CD4-positive, alpha-beta memory T cell (primary cell): Measurements from ENCODE around the gene SPACA7. TPM values are rescaled to one million over a fixed set of nuclear protein-coding genes. Genes with fewer than 3 reads are reported as not detected.

Experiments
- CTCF ChIA-PET: fragments of 350-600 bp; sonication (Branson Sonifier 250); formaldehyde crosslinking; loops from one replicate; lab custom pipeline; 2021; ENCODE audit warnings: inconsistent platforms; ENCODE audit not compliant: partially characterized antibody; lab: Charles Lee
- POLR2A ChIA-PET: fragments of 350-600 bp; sonication (Branson Sonifier 250); formaldehyde crosslinking; loops from one replicate; lab custom pipeline; 2021; ENCODE audit not compliant: partially characterized antibody; lab: Charles Lee
- DNase-seq, 5 donors: peaks; one replicate each; pipeline versions ENCODE4 v3.0.0 to v3.0.0-alpha.2; 2020 to 2022; ENCODE audit warnings: mixed read lengths in 1 of 5
- H3K27ac ChIP-seq: one replicate; pipeline ENCODE4 v1.7.0; 2013; ENCODE audit warnings: low read depth, low read length
- H3K27me3 ChIP-seq: 2 replicates; pipeline ENCODE4 v1.7.0; 2013; ENCODE audit warnings: mild to moderate bottlenecking, low read length, moderate library complexity; ENCODE audit not compliant: insufficient read depth
- H3K36me3 ChIP-seq: 2 replicates; pipeline ENCODE4 v1.7.0; 2013; ENCODE audit warnings: mild to moderate bottlenecking, low read length, moderate library complexity; ENCODE audit not compliant: insufficient read depth
- H3K4me1 ChIP-seq: 2 replicates; pipeline ENCODE4 v1.7.0; 2013; ENCODE audit warnings: mild to moderate bottlenecking, low read length, moderate library complexity; ENCODE audit not compliant: insufficient read depth
- H3K4me3 ChIP-seq, 2 donors: one replicate each; pipeline ENCODE4 v1.7.0; 2013; ENCODE audit warnings: low read length in 2 of 2, mild to moderate bottlenecking in 1 of 2
- H3K9me3 ChIP-seq, 2 donors: one replicate each; pipeline ENCODE4 v1.7.0; 2013; ENCODE audit warnings: low read length in 2 of 2, control low read depth in 1 of 2; ENCODE audit not compliant: control insufficient read depth in 1 of 2
- H3K27ac Mint-ChIP-seq, 7 donors: one replicate each; pipeline ENCODE4 v1.8.0; 2020 to 2021; ENCODE audit warnings: mixed read lengths in 7 of 7, mild to moderate bottlenecking in 6 of 7, inconsistent platforms in 3 of 7, moderate library complexity in 3 of 7
- H3K27me3 Mint-ChIP-seq, 2 donors: one replicate each; pipeline ENCODE4 v1.8.0; 2020 to 2021; ENCODE audit warnings: mixed read lengths in 2 of 2
- H3K36me3 Mint-ChIP-seq, 2 donors: one replicate each; pipeline ENCODE4 v1.8.0; 2020 to 2021; ENCODE audit warnings: mixed read lengths in 2 of 2, inconsistent platforms in 1 of 2, mild to moderate bottlenecking in 1 of 2
- H3K4me1 Mint-ChIP-seq, 4 donors: one replicate each; pipeline ENCODE4 v1.8.0; 2020 to 2021; ENCODE audit warnings: mixed read lengths in 4 of 4, mild to moderate bottlenecking in 1 of 4
- H3K4me3 Mint-ChIP-seq, 8 donors: one replicate each; pipeline ENCODE4 v1.8.0; 2020 to 2021; ENCODE audit warnings: mixed read lengths in 8 of 8, mild to moderate bottlenecking in 7 of 8, moderate library complexity in 6 of 8, inconsistent platforms in 3 of 8
- H3K9me3 Mint-ChIP-seq, 8 donors: one replicate each; pipeline ENCODE4 v1.8.0; 2020 to 2021; ENCODE audit warnings: mixed read lengths in 8 of 8, mild to moderate bottlenecking in 5 of 8, inconsistent platforms in 3 of 8, moderate library complexity in 1 of 8
- intact Hi-C: fragments of 100-400 bp; cut with micrococcal nuclease; formaldehyde crosslinking; loops from one replicate; pipeline ENCODE4 v1.15.1; 2023
- polyA plus RNA-seq, 2 donors: library from polyadenylated mRNA; unstranded; fragments of 300-500 nt; fragmentation: Illumina TruSeq; gene quantifications; one replicate each; pipeline ENCODE4 v1.2.3, GENCODE V29; 2021
- total RNA-seq, 2 experiments: library from RNA; stranded (reverse); gene quantifications; one replicate each; pipeline ENCODE4 v1.2.3, GENCODE V29; 2021

The SPACA7 gene
- total and polyA plus RNA-seq, 4 experiments from 2014 or later, result not detected

GRCh38 chr13:112468069-112468468, 91.9 kb downstream of the SPACA7 start:
- H3K27ac Mint-ChIP-seq, result no peak overlapping the region
- no peak overlapping the region for H3K4me3 ChIP-seq
- H3K27me3 Mint-ChIP-seq, result no peaks in the 10 kb centered on the region
- H3K4me1 Mint-ChIP-seq, result no peaks in the 10 kb centered on the region
- DNase-seq, result no peak
- no peaks in the 10 kb centered on the region for H3K4me1 ChIP-seq
- peaks cover 0 to 9% of the 10 kb centered on the region in 2 donors for H3K36me3 Mint-ChIP-seq
- intact Hi-C loops, result no loop called here
- no peak overlapping the region for H3K4me3 Mint-ChIP-seq
- no peak overlapping the region for H3K27ac ChIP-seq
- CTCF ChIA-PET, result no interaction called here
- no peaks in the 10 kb centered on the region for H3K9me3 ChIP-seq
- POLR2A ChIA-PET, result no interaction called here
- peaks cover 0 to 10% (median 7%) of the 10 kb centered on the region in 8 donors for H3K9me3 Mint-ChIP-seq
- no peaks in the 10 kb centered on the region for H3K27me3 ChIP-seq
- H3K36me3 ChIP-seq, result no peaks in the 10 kb centered on the region

- Mint-ChIP-seq H3K36me3 (peaks cover 0 to 9% of the 10 kb centered on the region in 2 donors), H3K4me1 (no peaks in the 10 kb centered on the region), H3K9me3 (peaks cover 0 to 10% (median 6%) of the 10 kb centered on the region in 8 donors), H3K27me3 (no peaks in the 10 kb centered on the region), H3K4me3 (no peak overlapping the region), H3K27ac (no peak overlapping the region)
- no peaks in the 10 kb centered on the region for H3K36me3 ChIP-seq
- no peak overlapping the region for H3K27ac ChIP-seq
- no peak for DNase-seq
- no peaks in the 10 kb centered on the region for H3K9me3 ChIP-seq
- H3K4me3 ChIP-seq, result no peak overlapping the region
- no peaks in the 10 kb centered on the region for H3K27me3 ChIP-seq
- CTCF ChIA-PET, result no interaction called here
- POLR2A ChIA-PET, result no interaction called here
- intact Hi-C loops, result no loop called here
- H3K4me1 ChIP-seq, result no peaks in the 10 kb centered on the region
Observed at GRCh38 chr13:112469071-112469745, 93.1 kb downstream of the SPACA7 start.

GRCh38 chr13:112473818-112474217, 97.7 kb downstream of the SPACA7 start:
- H3K27ac Mint-ChIP-seq, result no peak overlapping the region
- POLR2A ChIA-PET, result no interaction called here
- intact Hi-C loops, result no loop called here
- H3K27me3 Mint-ChIP-seq, result no peaks in the 10 kb centered on the region
- no peak for DNase-seq
- no peak overlapping the region for H3K27ac ChIP-seq
- H3K36me3 ChIP-seq, result no peaks in the 10 kb centered on the region
- CTCF ChIA-PET, result no interaction called here
- no peaks in the 10 kb centered on the region for H3K27me3 ChIP-seq
- peaks cover 0 to 10% (median 5%) of the 10 kb centered on the region in 8 donors for H3K9me3 Mint-ChIP-seq
- H3K36me3 Mint-ChIP-seq, result peaks cover 0 to 9% of the 10 kb centered on the region in 2 donors
- no peaks in the 10 kb centered on the region for H3K4me1 Mint-ChIP-seq
- H3K9me3 ChIP-seq, result no peaks in the 10 kb centered on the region
- no peaks in the 10 kb centered on the region for H3K4me1 ChIP-seq
- no peak overlapping the region for H3K4me3 Mint-ChIP-seq
- H3K4me3 ChIP-seq, result no peak overlapping the region

- Histone ChIP-seq H3K36me3 (no peaks in the 10 kb centered on the region), H3K27ac (no peak overlapping the region), H3K27me3 (no peaks in the 10 kb centered on the region), H3K9me3 (no peaks in the 10 kb centered on the region), H3K4me1 (no peaks in the 10 kb centered on the region), H3K4me3 (no peak overlapping the region)
- Mint-ChIP-seq H3K4me3 (no peak overlapping the region), H3K36me3 (peaks cover 0 to 8% of the 10 kb centered on the region in 2 donors), H3K4me1 (no peaks in the 10 kb centered on the region), H3K9me3 (peaks cover 0 to 10% (median 5%) of the 10 kb centered on the region in 8 donors), H3K27ac (no peak overlapping the region), H3K27me3 (no peaks in the 10 kb centered on the region)
- no peak for DNase-seq
- POLR2A ChIA-PET, result no interaction called here
- CTCF ChIA-PET, result no interaction called here
- intact Hi-C loops, result no loop called here
Observed at GRCh38 chr13:112474869-112475268, 98.7 kb downstream of the SPACA7 start.

GRCh38 chr13:112475889-112476288, 99.7 kb downstream of the SPACA7 start:
- POLR2A ChIA-PET, result no interaction called here
- no peak overlapping the region for H3K27ac Mint-ChIP-seq
- Histone ChIP-seq H3K4me1 (no peaks in the 10 kb centered on the region), H3K27me3 (no peaks in the 10 kb centered on the region), H3K4me3 (no peak overlapping the region), H3K27ac (no peak overlapping the region), H3K9me3 (no peaks in the 10 kb centered on the region), H3K36me3 (no peaks in the 10 kb centered on the region)
- no peak overlapping the region for H3K4me3 Mint-ChIP-seq
- no peak for DNase-seq
- intact Hi-C loops, result no loop called here
- H3K9me3 Mint-ChIP-seq, result peaks cover 0 to 10% (median 5%) of the 10 kb centered on the region in 8 donors
- H3K36me3 Mint-ChIP-seq, result peaks cover 0 to 4% of the 10 kb centered on the region in 2 donors
- H3K4me1 Mint-ChIP-seq, result no peaks in the 10 kb centered on the region
- H3K27me3 Mint-ChIP-seq, result no peaks in the 10 kb centered on the region
- CTCF ChIA-PET, result no interaction called here

GRCh38 chr13:112477070-112477619, 101.0 kb downstream of the SPACA7 start:
- no peaks in the 10 kb centered on the region for H3K4me1 ChIP-seq
- Mint-ChIP-seq H3K4me1 (no peaks in the 10 kb centered on the region), H3K4me3 (no peak overlapping the region), H3K27ac (no peak overlapping the region), H3K9me3 (peaks cover under 1 to 9% (median 4%) of the 10 kb centered on the region in 8 donors), H3K36me3 (no peaks in the 10 kb centered on the region), H3K27me3 (no peaks in the 10 kb centered on the region)
- POLR2A ChIA-PET, result no interaction called here
- H3K27me3 ChIP-seq, result no peaks in the 10 kb centered on the region
- DNase-seq, result no peak
- H3K27ac ChIP-seq, result no peak overlapping the region
- intact Hi-C loops, result no loop called here
- no peak overlapping the region for H3K4me3 ChIP-seq
- CTCF ChIA-PET, result no interaction called here
- no peaks in the 10 kb centered on the region for H3K36me3 ChIP-seq
- H3K9me3 ChIP-seq, result no peaks in the 10 kb centered on the region

- peaks cover 0 to 7% (median 2%) of the 10 kb centered on the region in 8 donors for H3K9me3 Mint-ChIP-seq
- Histone ChIP-seq H3K27me3 (no peaks in the 10 kb centered on the region), H3K4me1 (no peaks in the 10 kb centered on the region), H3K36me3 (no peaks in the 10 kb centered on the region), H3K4me3 (no peak overlapping the region), H3K27ac (no peak overlapping the region), H3K9me3 (no peaks in the 10 kb centered on the region)
- peaks cover 2 to 3% of the 10 kb centered on the region in 2 donors for H3K36me3 Mint-ChIP-seq
- no peak overlapping the region for H3K27ac Mint-ChIP-seq
- ChIA-PET POLR2A (no interaction called here), CTCF (no interaction called here)
- intact Hi-C loops, result no loop called here
- no peaks in the 10 kb centered on the region for H3K27me3 Mint-ChIP-seq
- H3K4me1 Mint-ChIP-seq, result no peaks in the 10 kb centered on the region
- no peak overlapping the region for H3K4me3 Mint-ChIP-seq
- no peak for DNase-seq
Observed at GRCh38 chr13:112479389-112479788, 103.2 kb downstream of the SPACA7 start.
